ENCODE results near the gene PRKD1. TPM values are rescaled to one million over a fixed set of nuclear protein-coding genes. Genes with fewer than 3 reads are reported as not detected.
"Not testable (repeated sequence)": the region's sequence is repeated elsewhere in the genome, so short reads cannot be mapped to it uniquely, and the experiment has no call there.

The PRKD1 gene
- total RNA-seq, 1 experiment from 2014 or later: 9.7 TPM

GRCh38 chr14:29709490-29709889 is 218.2 kb downstream of the PRKD1 start:
- DNase-seq: no peak
- no TSS peak for BruUV-seq (replicated peaks)
- peaks cover 10% of the 10 kb centered on the region for H3K4me1 Mint-ChIP-seq (ENCODE audit: low read depth, unreplicated experiment)
- H3K4me3 Mint-ChIP-seq (ENCODE audit: low read depth, unreplicated experiment): no peak overlapping the region
- H3K27me3 Mint-ChIP-seq (ENCODE audit: unreplicated experiment): no peaks in the 10 kb centered on the region
- no peak overlapping the region for H3K27ac Mint-ChIP-seq (ENCODE audit: unreplicated experiment)
- CTCF ChIA-PET: no interaction called here
- H3K9me3 Mint-ChIP-seq (ENCODE audit: low read depth, unreplicated experiment): no peaks in the 10 kb centered on the region
- no peaks in the 10 kb centered on the region for H3K36me3 Mint-ChIP-seq (ENCODE audit: insufficient read depth, unreplicated experiment)
- intact Hi-C loops (cut with micrococcal nuclease; ENCODE audit: unreplicated experiment): no loop called here
- TF ChIP-seq CTCF (IDR thresholded peaks at IDR 0.05; ENCODE audit: unreplicated experiment): no peak

GRCh38 chr14:29706700-29707099 is 220.9 kb downstream of the PRKD1 start:
- CTCF ChIA-PET: no interaction called here
- Mint-ChIP-seq H3K9me3 (ENCODE audit: low read depth, unreplicated experiment) (no peaks in the 10 kb centered on the region), H3K4me3 (ENCODE audit: low read depth, unreplicated experiment) (no peak overlapping the region), H3K4me1 (ENCODE audit: low read depth, unreplicated experiment) (peaks cover 10% of the 10 kb centered on the region), H3K36me3 (ENCODE audit: insufficient read depth, unreplicated experiment) (no peaks in the 10 kb centered on the region), H3K27ac (ENCODE audit: unreplicated experiment) (no peak overlapping the region), H3K27me3 (ENCODE audit: unreplicated experiment) (no peaks in the 10 kb centered on the region)
- no peak for DNase-seq
- intact Hi-C loops (cut with micrococcal nuclease; ENCODE audit: unreplicated experiment): no loop called here
- no peak for TF ChIP-seq CTCF (IDR thresholded peaks at IDR 0.05; ENCODE audit: unreplicated experiment)
- BruUV-seq (replicated peaks): no TSS peak

- DNase-seq: no peak
- CTCF ChIA-PET: no interaction called here
- Mint-ChIP-seq H3K27ac (ENCODE audit: unreplicated experiment) (no peak overlapping the region), H3K27me3 (ENCODE audit: unreplicated experiment) (no peaks in the 10 kb centered on the region), H3K36me3 (ENCODE audit: insufficient read depth, unreplicated experiment) (no peaks in the 10 kb centered on the region), H3K9me3 (ENCODE audit: low read depth, unreplicated experiment) (no peaks in the 10 kb centered on the region), H3K4me3 (ENCODE audit: low read depth, unreplicated experiment) (no peak overlapping the region), H3K4me1 (ENCODE audit: low read depth, unreplicated experiment) (peaks cover 10% of the 10 kb centered on the region)
- intact Hi-C loops (cut with micrococcal nuclease; ENCODE audit: unreplicated experiment): no loop called here
- TF ChIP-seq CTCF (IDR thresholded peaks at IDR 0.05; ENCODE audit: unreplicated experiment): no peak
- BruUV-seq (replicated peaks): no TSS peak
Observed at GRCh38 chr14:29705801-29706200, 221.8 kb downstream of the PRKD1 start.

GRCh38 chr14:29689597-29689996 is 238.1 kb downstream of the PRKD1 start:
- H3K4me1 Mint-ChIP-seq (ENCODE audit: low read depth, unreplicated experiment); H3K36me3 Mint-ChIP-seq (ENCODE audit: insufficient read depth, unreplicated experiment); intact Hi-C loops (cut with micrococcal nuclease; ENCODE audit: unreplicated experiment); H3K4me3 Mint-ChIP-seq (ENCODE audit: low read depth, unreplicated experiment); H3K9me3 Mint-ChIP-seq (ENCODE audit: low read depth, unreplicated experiment); DNase-seq; CTCF ChIA-PET; H3K27me3 Mint-ChIP-seq (ENCODE audit: unreplicated experiment); BruUV-seq (replicated peaks); H3K27ac Mint-ChIP-seq (ENCODE audit: unreplicated experiment): not testable (repeated sequence)

- no peaks in the 10 kb centered on the region for H3K9me3 Mint-ChIP-seq (ENCODE audit: low read depth, unreplicated experiment)
- BruUV-seq (replicated peaks): no TSS peak
- CTCF ChIA-PET: no interaction called here
Observed at GRCh38 chr14:29687866-29688265, 239.8 kb downstream of the PRKD1 start.

More at GRCh38 chr14:29687866-29688265, 239.8 kb downstream of the PRKD1 start:
- no peak overlapping the region for H3K27ac Mint-ChIP-seq (ENCODE audit: unreplicated experiment)
- H3K4me3 Mint-ChIP-seq (ENCODE audit: low read depth, unreplicated experiment): no peak overlapping the region
- H3K36me3 Mint-ChIP-seq (ENCODE audit: insufficient read depth, unreplicated experiment): no peaks in the 10 kb centered on the region
- no peak for DNase-seq
- intact Hi-C loops (cut with micrococcal nuclease; ENCODE audit: unreplicated experiment): no loop called here
- no peaks in the 10 kb centered on the region for H3K27me3 Mint-ChIP-seq (ENCODE audit: unreplicated experiment)
- no peaks in the 10 kb centered on the region for H3K4me1 Mint-ChIP-seq (ENCODE audit: low read depth, unreplicated experiment)
- no peak for TF ChIP-seq CTCF (IDR thresholded peaks at IDR 0.05; ENCODE audit: unreplicated experiment)

All from Calu3 (cell line).